BJ (cell line): ENCODE results near the gene CELF2. TPM values are rescaled to one million over a fixed set of nuclear protein-coding genes. Genes with fewer than 3 reads are reported as not detected.

Experiments used
- CTCF ChIA-PET: fragments of 350-600 bp; formaldehyde crosslinking; extraction: SDS; loops from one replicate; lab custom pipeline; 2021; ENCODE audit warnings: antibody characterized with exemption, inconsistent platforms; lab: Yijun Ruan, JAX
- POLR2A ChIA-PET: fragments of 300-600 bp; sonication (Branson Sonifier 250); formaldehyde crosslinking; extraction: SDS; loops from one replicate; lab custom pipeline; 2021; ENCODE audit warnings: antibody characterized with exemption; lab: Charles Lee
- DNase-seq: peaks from one replicate; pipeline ENCODE4 v3.0.0-alpha.2; 2011; ENCODE audit warnings: low read depth
- H3K27me3 ChIP-seq: 2 replicates; pipeline ENCODE4 v1.6.0; 2011; ENCODE audit warnings: low read length; ENCODE audit not compliant: control insufficient read depth, insufficient read depth
- H3K36me3 ChIP-seq: 2 replicates; pipeline ENCODE4 v1.5.1; 2011; ENCODE audit warnings: low read length; ENCODE audit not compliant: control insufficient read depth, insufficient read depth
- H3K4me3 ChIP-seq: 2 replicates; pipeline ENCODE4 v1.5.1; 2011; ENCODE audit warnings: low read depth, mild to moderate bottlenecking, control low read depth, low read length
- polyA plus RNA-seq: library from polyadenylated mRNA; depleted of rRNA; stranded (reverse); fragments of >200 nt; gene quantifications from 2 replicates; pipeline ENCODE4 v1.2.3, GENCODE V29; 2011
- TF ChIP-seq, protein P1 (sequence below): IDR thresholded peaks from 2 replicates; pipeline ENCODE4 v1.5.1; 2011; ENCODE audit warnings: low read depth, mild to moderate bottlenecking, control low read depth, inconsistent platforms, low read length, moderate library complexity; ENCODE audit not compliant: insufficient read depth

Gene CELF2
- polyA plus RNA-seq, 1 experiment: 8.8 TPM

DNA sequence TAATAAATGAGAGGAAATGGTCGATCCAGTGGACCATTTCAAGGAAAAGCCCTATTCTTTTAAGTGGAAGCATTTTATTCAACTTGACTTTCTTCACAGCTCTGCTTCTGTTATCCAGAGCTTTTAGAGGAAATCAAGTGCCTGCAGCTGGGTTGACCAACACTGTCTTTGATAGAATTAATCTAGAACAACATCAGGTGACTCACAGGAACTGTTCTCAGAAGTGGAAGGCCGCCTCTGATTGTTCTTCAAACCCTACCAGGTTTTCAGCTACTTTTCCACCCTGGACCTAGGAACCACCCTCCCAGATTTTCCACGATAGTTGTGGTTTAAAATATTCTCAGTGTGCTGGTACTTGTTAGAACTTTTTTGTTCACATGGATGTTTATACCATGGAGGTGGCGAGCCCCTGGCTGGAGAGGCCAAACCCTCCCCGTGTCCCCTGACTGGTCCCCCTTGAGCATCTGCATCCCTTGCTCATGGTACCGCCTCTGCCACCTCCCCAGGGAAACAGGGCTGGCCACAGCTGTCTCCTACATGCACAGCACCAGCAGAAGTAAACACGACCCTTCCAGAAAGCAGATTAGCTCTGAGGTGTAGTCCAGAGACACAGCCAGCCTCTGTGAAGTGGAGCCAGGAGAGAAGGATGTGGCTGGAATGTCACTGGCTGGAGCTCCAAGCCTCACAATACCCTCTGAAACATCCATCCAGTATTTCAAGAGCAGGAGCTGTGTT lies 300.4 kb downstream of the CELF2 start:
- DNase-seq: no peak
- no peak overlapping the region for H3K4me3 ChIP-seq
- H3K36me3 ChIP-seq: no peaks in the 10 kb centered on the region
- H3K27me3 ChIP-seq: no peaks in the 10 kb centered on the region
- TF ChIP-seq, protein P1, sequence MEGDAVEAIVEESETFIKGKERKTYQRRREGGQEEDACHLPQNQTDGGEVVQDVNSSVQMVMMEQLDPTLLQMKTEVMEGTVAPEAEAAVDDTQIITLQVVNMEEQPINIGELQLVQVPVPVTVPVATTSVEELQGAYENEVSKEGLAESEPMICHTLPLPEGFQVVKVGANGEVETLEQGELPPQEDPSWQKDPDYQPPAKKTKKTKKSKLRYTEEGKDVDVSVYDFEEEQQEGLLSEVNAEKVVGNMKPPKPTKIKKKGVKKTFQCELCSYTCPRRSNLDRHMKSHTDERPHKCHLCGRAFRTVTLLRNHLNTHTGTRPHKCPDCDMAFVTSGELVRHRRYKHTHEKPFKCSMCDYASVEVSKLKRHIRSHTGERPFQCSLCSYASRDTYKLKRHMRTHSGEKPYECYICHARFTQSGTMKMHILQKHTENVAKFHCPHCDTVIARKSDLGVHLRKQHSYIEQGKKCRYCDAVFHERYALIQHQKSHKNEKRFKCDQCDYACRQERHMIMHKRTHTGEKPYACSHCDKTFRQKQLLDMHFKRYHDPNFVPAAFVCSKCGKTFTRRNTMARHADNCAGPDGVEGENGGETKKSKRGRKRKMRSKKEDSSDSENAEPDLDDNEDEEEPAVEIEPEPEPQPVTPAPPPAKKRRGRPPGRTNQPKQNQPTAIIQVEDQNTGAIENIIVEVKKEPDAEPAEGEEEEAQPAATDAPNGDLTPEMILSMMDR: no peak
- CTCF ChIA-PET: interaction anchor here (1.2 kb wide), 1 partner anchor 26 kb away, joined by 3 read pairs; no protein-coding TSS in a partner anchor
- POLR2A ChIA-PET: no interaction called here

DNA sequence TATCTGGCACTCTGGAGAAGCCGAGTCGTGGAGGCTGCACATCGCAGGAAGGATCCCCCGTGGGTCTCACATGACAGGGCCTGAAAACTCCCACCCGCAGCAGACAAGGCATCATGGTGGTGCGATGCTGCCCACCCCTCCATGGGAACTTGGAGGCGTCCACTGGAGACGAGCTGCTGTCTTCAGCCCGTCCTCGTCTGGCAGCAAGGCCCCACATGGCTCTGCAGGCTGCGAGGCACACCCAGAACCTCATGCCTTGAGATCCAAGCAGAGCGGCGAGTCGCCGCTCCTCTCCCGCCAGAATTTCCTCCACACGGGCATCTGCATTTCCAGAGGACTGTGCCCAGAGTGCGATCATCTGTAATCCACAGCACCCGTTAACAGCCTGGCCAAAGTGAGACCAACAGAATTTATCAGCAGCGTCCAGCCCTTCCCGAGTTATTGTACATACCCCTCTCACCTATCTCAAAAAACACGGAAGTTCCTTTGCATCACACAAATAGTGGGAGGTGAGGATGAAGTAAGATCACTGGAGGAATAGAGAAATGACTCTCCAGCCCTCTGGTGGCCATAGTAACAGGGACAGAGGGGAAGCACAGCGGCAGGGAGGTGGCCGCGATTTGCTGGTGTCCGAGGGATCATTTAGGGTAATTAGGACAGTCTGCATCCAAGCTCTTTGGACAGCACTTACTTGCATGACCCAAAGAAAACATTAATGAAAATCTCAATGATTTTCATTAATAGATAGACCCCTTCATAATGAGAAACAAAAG lies 301.3 kb downstream of the CELF2 start:
- CTCF ChIA-PET: no interaction called here
- POLR2A ChIA-PET: no interaction called here
- no peaks in the 10 kb centered on the region for H3K36me3 ChIP-seq
- H3K4me3 ChIP-seq: no peak overlapping the region
- DNase-seq: no peak
- TF ChIP-seq, protein P1: no peak
- H3K27me3 ChIP-seq: no peaks in the 10 kb centered on the region

DNA sequence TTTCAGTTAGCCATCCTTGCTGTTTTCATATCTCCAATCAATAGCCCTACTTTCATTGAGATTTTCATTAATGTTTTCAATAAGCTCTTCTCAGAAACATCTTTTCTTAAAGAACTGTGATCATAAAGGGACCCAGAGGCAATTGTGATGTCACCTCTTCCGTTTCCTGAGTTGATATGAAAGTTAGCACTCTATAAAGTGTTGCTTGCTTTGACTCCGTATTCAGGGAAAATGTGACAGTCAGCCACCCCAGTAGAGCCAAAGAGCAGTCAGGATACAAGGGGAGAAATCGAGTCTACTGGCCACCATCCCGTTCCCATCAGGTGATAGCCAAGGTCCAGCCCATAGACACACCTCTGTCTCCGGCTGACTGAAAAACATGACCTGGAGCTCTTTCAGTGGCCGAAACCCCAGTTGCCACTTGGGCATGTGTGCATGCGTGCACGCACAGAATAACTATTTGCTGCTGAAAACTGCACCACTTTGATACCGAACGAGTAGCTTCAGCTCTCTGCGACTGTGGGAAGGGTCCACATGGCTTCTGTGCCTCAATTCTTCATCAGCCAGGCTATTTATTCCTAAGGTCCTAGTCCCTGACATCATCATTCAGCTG lies 302.4 kb downstream of the CELF2 start:
- TF ChIP-seq, protein P1: no peak
- Histone ChIP-seq H3K36me3 (no peaks in the 10 kb centered on the region), H3K4me3 (no peak overlapping the region), H3K27me3 (no peaks in the 10 kb centered on the region)
- no peak for DNase-seq
- CTCF ChIA-PET: interaction anchor here (0.6 kb wide), 1 partner anchor 226 kb away, joined by 3 read pairs; no protein-coding TSS in a partner anchor
- POLR2A ChIA-PET: no interaction called here

DNA sequence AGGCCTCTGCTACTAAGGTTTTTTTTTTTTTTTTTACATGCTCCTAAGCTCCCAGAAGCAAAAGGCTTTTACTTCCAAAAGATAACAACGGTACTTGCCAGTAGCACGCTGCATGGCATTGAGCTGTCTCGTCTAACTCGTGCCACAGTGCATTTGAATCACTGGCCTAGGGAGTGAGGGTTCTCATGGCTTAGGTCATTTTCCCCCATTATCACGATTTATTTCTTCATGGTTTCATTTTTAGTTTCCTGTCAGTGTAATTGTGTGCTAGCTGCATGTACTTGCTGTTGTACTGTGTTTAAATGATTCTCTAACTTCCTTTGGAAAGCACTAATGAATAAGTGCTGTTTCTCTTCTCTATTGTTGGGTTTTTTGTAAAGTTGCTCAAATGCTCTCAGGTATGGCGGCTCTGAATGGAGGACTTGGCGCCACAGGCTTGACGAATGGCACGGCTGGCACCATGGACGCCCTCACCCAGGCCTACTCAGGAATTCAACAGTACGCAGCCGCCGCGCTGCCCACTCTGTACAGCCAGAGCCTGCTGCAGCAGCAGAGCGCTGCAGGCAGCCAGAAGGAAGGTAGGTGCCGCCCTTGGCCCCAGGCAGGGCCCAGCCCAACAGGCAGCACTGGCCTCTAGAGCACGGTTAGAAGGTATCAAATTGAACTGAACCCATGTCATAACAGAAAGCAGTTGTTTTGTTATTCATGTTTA lies 303.3 kb downstream of the CELF2 start:
- DNase-seq: no peak
- POLR2A ChIA-PET: interaction anchor here (0.6 kb wide), 1 partner anchor 115 kb away, joined by 3 read pairs; no protein-coding TSS in a partner anchor
- TF ChIP-seq, protein P1: no peak
- Histone ChIP-seq H3K27me3 (no peaks in the 10 kb centered on the region), H3K4me3 (no peak overlapping the region), H3K36me3 (no peaks in the 10 kb centered on the region)
- CTCF ChIA-PET: interaction anchor here (0.6 kb wide), 1 partner anchor 227 kb away, joined by 3 read pairs; no protein-coding TSS in a partner anchor
